HEK293 (cell line): Measurements from ENCODE around the gene PLAU.

Experiments used
- FEZF1 ChIP-seq: fragments of 450-650 bp; formaldehyde crosslinking; IDR thresholded peaks from 2 replicates; pipeline ENCODE4 v1.5.1; 2016; ENCODE audit warnings: missing biosample characterization, missing genetic modification characterization
- GLI2 ChIP-seq: fragments of 450-650 bp; formaldehyde crosslinking; IDR thresholded peaks from 2 replicates; pipeline ENCODE4; 2017; ENCODE audit warnings: missing biosample characterization, missing genetic modification characterization, low read depth, borderline replicate concordance
- GLIS1 ChIP-seq: fragments of 450-650 bp; formaldehyde crosslinking; IDR thresholded peaks from 2 replicates; pipeline ENCODE4 v1.5.1; 2016; ENCODE audit warnings: missing biosample characterization, missing genetic modification characterization
- HOXC10 ChIP-seq: sonication (generic); formaldehyde crosslinking; IDR thresholded peaks from 2 replicates; pipeline ENCODE4 v1.8.1; 2023; ENCODE audit warnings: mild to moderate bottlenecking, missing genetic modification reagents
- IKZF3 ChIP-seq: fragments of 450-650 bp; IDR thresholded peaks from 2 replicates; pipeline ENCODE4 v1.5.0; 2018; ENCODE audit warnings: missing biosample characterization, mild to moderate bottlenecking, missing genetic modification characterization, moderate library complexity
- SALL2 ChIP-seq: fragments of 450-650 bp; formaldehyde crosslinking; IDR thresholded peaks from 2 replicates; pipeline ENCODE4 v1.5.0; 2017; ENCODE audit warnings: missing biosample characterization, mild to moderate bottlenecking, missing genetic modification characterization, borderline replicate concordance
- SETDB1 ChIP-seq: IDR thresholded peaks from one replicate; pipeline ENCODE4 v1.6.1; 2017; ENCODE audit warnings: mild to moderate bottlenecking, low read length, moderate library complexity, mixed read lengths; ENCODE audit not compliant: insufficient read length
- SP3 ChIP-seq: fragments of 450-650 bp; formaldehyde crosslinking; IDR thresholded peaks from 2 replicates; pipeline ENCODE4 v1.5.1; 2016; ENCODE audit warnings: missing biosample characterization, missing genetic modification characterization
- ZBTB7A ChIP-seq: fragments of 450-650 bp; formaldehyde crosslinking; IDR thresholded peaks from 2 replicates; pipeline ENCODE4 v1.5.1; 2016; ENCODE audit warnings: low read depth, missing biosample characterization, missing genetic modification characterization
- ZFP37 ChIP-seq: fragments of 450-650 bp; formaldehyde crosslinking; IDR thresholded peaks from 2 replicates; pipeline ENCODE4 v1.5.1; 2016; ENCODE audit warnings: missing biosample characterization, missing genetic modification characterization
- ZFP41 ChIP-seq: fragments of 450-650 bp; formaldehyde crosslinking; IDR thresholded peaks from 2 replicates; pipeline ENCODE4 v1.5.1; 2016; ENCODE audit warnings: missing biosample characterization, missing genetic modification characterization, borderline replicate concordance
- ZFP69B ChIP-seq: fragments of 450-650 bp; formaldehyde crosslinking; IDR thresholded peaks from 2 replicates; pipeline ENCODE4 v1.5.1; 2016; ENCODE audit warnings: missing biosample characterization, missing genetic modification characterization
- ZIC2 ChIP-seq: fragments of 450-650 bp; formaldehyde crosslinking; IDR thresholded peaks from 2 replicates; pipeline ENCODE4 v1.5.1; 2016; ENCODE audit warnings: missing biosample characterization, missing genetic modification characterization
- ZNF114 ChIP-seq: fragments of 450-650 bp; formaldehyde crosslinking; IDR thresholded peaks from 2 replicates; pipeline ENCODE4 v1.5.0; 2017; ENCODE audit warnings: missing biosample characterization, missing genetic modification characterization
- ZNF133 ChIP-seq: fragments of 450-650 bp; formaldehyde crosslinking; IDR thresholded peaks from 2 replicates; pipeline ENCODE4 v1.5.1; 2016; ENCODE audit warnings: missing biosample characterization, missing genetic modification characterization
- ZNF184 ChIP-seq: fragments of 450-650 bp; IDR thresholded peaks from 2 replicates; pipeline ENCODE4 v1.5.1; 2018; ENCODE audit warnings: missing biosample characterization, mild to moderate bottlenecking, missing genetic modification characterization
- ZNF2 ChIP-seq: fragments of 450-650 bp; formaldehyde crosslinking; IDR thresholded peaks from 2 replicates; pipeline ENCODE4 v1.5.1; 2016; ENCODE audit warnings: missing biosample characterization, missing genetic modification characterization
- ZNF214 ChIP-seq: fragments of 450-650 bp; formaldehyde crosslinking; IDR thresholded peaks from 2 replicates; pipeline ENCODE4 v1.5.1; 2017; ENCODE audit warnings: missing biosample characterization, mild to moderate bottlenecking, missing genetic modification characterization, borderline replicate concordance
- ZNF221 ChIP-seq: fragments of 450-650 bp; formaldehyde crosslinking; IDR thresholded peaks from 2 replicates; pipeline ENCODE4 v1.5.1; 2017; ENCODE audit warnings: missing biosample characterization, missing genetic modification characterization, borderline replicate concordance
- ZNF23 ChIP-seq: fragments of 450-650 bp; formaldehyde crosslinking; IDR thresholded peaks from 2 replicates; pipeline ENCODE4 v1.5.1; 2016; ENCODE audit warnings: missing biosample characterization, missing genetic modification characterization, borderline replicate concordance
- ZNF423 ChIP-seq: fragments of 450-650 bp; formaldehyde crosslinking; IDR thresholded peaks from 2 replicates; pipeline ENCODE4 v1.5.1; 2016; ENCODE audit warnings: missing biosample characterization, missing genetic modification characterization
- ZNF558 ChIP-seq: fragments of 450-650 bp; formaldehyde crosslinking; IDR thresholded peaks from 2 replicates; pipeline ENCODE4 v1.5.1; 2016; ENCODE audit warnings: missing biosample characterization, missing genetic modification characterization
- ZNF571 ChIP-seq: fragments of 450-650 bp; formaldehyde crosslinking; IDR thresholded peaks from 2 replicates; pipeline ENCODE4 v1.5.0; 2017; ENCODE audit warnings: missing biosample characterization, missing genetic modification characterization
- ZNF596 ChIP-seq: fragments of 450-650 bp; IDR thresholded peaks from 2 replicates; pipeline ENCODE4 v1.5.0; 2018; ENCODE audit warnings: missing biosample characterization, mild to moderate bottlenecking, missing genetic modification characterization, moderate library complexity
- ZNF654 ChIP-seq: fragments of 450-650 bp; formaldehyde crosslinking; IDR thresholded peaks from 2 replicates; pipeline ENCODE4 v1.5.1; 2016; ENCODE audit warnings: low read depth, missing biosample characterization, missing genetic modification characterization
- ZNF658 ChIP-seq: fragments of 450-650 bp; formaldehyde crosslinking; IDR thresholded peaks from 2 replicates; pipeline ENCODE4; 2016; ENCODE audit warnings: missing biosample characterization, missing genetic modification characterization
- ZNF660 ChIP-seq: fragments of 450-650 bp; IDR thresholded peaks from 2 replicates; pipeline ENCODE4 v1.5.1; 2018; ENCODE audit warnings: missing biosample characterization, mild to moderate bottlenecking, missing genetic modification characterization
- ZNF664 ChIP-seq: fragments of 450-650 bp; formaldehyde crosslinking; IDR thresholded peaks from 2 replicates; pipeline ENCODE4 v1.5.1; 2016; ENCODE audit warnings: missing biosample characterization, missing genetic modification characterization
- ZSCAN16 ChIP-seq: fragments of 450-650 bp; formaldehyde crosslinking; IDR thresholded peaks from 2 replicates; pipeline ENCODE4 v1.5.1; 2016; ENCODE audit warnings: missing biosample characterization, missing genetic modification characterization
- ZSCAN23 ChIP-seq: fragments of 450-650 bp; formaldehyde crosslinking; IDR thresholded peaks from 2 replicates; pipeline ENCODE4 v1.5.1; 2016; ENCODE audit warnings: missing biosample characterization, missing genetic modification characterization
- TF ChIP-seq, protein P1 (sequence below): fragments of 450-650 bp; formaldehyde crosslinking; IDR thresholded peaks from 2 replicates; pipeline ENCODE4 v1.5.1; 2016; ENCODE audit warnings: missing biosample characterization, missing genetic modification characterization, borderline replicate concordance
- TF ChIP-seq, protein P2 (sequence below): fragments of 450-650 bp; formaldehyde crosslinking; conservative IDR thresholded peaks from 2 replicates; pipeline ENCODE4 v1.5.1; 2016; ENCODE audit warnings: low read depth, missing biosample characterization, missing genetic modification characterization
- TF ChIP-seq, protein P3 (sequence below): fragments of 450-650 bp; formaldehyde crosslinking; IDR thresholded peaks from 2 replicates; pipeline ENCODE4 v1.5.1; 2016; ENCODE audit warnings: missing biosample characterization, missing genetic modification characterization

PLAU gene

DNA sequence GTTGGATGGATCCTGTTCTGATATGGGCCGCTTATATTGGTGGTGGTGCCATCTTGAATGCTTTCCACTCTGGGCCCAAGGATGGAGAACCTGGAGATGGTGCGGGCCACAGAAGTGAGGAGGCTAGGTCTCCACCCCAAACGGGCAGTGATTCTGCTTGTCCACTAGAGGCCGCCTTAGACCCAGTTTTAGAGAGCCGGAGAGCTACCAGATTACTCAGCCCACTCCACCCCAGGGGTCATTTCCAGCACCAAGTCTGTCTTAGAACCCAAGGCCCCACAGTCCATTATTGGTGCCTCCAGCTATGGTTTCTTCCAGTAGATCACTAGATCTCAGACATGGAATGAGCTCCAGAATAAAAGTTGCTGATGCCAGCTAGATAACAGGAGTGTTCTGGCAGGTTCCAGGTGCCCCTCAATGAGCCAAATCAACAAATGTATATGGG, 24.8 kb upstream of the PLAU start (continued):
- TF ChIP-seq ZNF658 (tag by site-specific recombination) (no peak), SP3 (tag by site-specific recombination) (no peak), ZNF596 (tag by site-specific recombination) (no peak), ZFP69B (tag by site-specific recombination) (no peak), ZSCAN16 (tag by site-specific recombination) (no peak), ZNF184 (tag by site-specific recombination) (no peak), ZNF2 (tag by site-specific recombination) (peak; percentile 75; the same call in 1 of the 2 replicates), GLI2 (no peak), ZFP37 (tag by site-specific recombination) (0 out of 2 replicates have a peak, but pooled peaks have one; percentile 26), ZNF571 (no peak), HOXC10 (CRISPR knock-in tag) (no peak), SETDB1 (no peak), ZNF660 (tag by site-specific recombination) (peak; percentile 85), ZNF423 (tag by site-specific recombination) (no peak), GLIS1 (peak; percentile 50; the same call in 1 of the 2 replicates), ZNF114 (tag by site-specific recombination) (no peak), ZNF558 (0 out of 2 replicates have a peak, but pooled peaks have one; percentile 13), ZNF654 (tag by site-specific recombination) (peak; percentile 99), FEZF1 (tag by site-specific recombination) (no peak), ZNF221 (tag by site-specific recombination) (no peak), ZBTB7A (tag by site-specific recombination) (no peak), ZNF214 (tag by site-specific recombination) (peak; percentile 7; the same call in 1 of the 2 replicates), ZSCAN23 (tag by site-specific recombination) (no peak), ZNF23 (tag by site-specific recombination) (no peak), ZNF664 (no peak), SALL2 (no peak), ZNF133 (tag by site-specific recombination) (no peak), ZIC2 (tag by site-specific recombination) (peak; percentile 59), IKZF3 (tag by site-specific recombination) (no peak), ZFP41 (tag by site-specific recombination) (no peak)
- TF ChIP-seq, protein P1, sequence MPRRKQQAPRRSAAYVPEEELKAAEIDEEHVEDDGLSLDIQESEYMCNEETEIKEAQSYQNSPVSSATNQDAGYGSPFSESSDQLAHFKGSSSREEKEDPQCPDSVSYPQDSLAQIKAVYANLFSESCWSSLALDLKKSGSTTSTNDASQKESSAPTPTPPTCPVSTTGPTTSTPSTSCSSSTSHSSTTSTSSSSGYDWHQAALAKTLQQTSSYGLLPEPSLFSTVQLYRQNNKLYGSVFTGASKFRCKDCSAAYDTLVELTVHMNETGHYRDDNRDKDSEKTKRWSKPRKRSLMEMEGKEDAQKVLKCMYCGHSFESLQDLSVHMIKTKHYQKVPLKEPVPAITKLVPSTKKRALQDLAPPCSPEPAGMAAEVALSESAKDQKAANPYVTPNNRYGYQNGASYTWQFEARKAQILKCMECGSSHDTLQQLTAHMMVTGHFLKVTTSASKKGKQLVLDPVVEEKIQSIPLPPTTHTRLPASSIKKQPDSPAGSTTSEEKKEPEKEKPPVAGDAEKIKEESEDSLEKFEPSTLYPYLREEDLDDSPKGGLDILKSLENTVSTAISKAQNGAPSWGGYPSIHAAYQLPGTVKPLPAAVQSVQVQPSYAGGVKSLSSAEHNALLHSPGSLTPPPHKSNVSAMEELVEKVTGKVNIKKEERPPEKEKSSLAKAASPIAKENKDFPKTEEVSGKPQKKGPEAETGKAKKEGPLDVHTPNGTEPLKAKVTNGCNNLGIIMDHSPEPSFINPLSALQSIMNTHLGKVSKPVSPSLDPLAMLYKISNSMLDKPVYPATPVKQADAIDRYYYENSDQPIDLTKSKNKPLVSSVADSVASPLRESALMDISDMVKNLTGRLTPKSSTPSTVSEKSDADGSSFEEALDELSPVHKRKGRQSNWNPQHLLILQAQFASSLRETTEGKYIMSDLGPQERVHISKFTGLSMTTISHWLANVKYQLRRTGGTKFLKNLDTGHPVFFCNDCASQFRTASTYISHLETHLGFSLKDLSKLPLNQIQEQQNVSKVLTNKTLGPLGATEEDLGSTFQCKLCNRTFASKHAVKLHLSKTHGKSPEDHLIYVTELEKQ (tag by site-specific recombination) = no peak
- TF ChIP-seq, protein P2, sequence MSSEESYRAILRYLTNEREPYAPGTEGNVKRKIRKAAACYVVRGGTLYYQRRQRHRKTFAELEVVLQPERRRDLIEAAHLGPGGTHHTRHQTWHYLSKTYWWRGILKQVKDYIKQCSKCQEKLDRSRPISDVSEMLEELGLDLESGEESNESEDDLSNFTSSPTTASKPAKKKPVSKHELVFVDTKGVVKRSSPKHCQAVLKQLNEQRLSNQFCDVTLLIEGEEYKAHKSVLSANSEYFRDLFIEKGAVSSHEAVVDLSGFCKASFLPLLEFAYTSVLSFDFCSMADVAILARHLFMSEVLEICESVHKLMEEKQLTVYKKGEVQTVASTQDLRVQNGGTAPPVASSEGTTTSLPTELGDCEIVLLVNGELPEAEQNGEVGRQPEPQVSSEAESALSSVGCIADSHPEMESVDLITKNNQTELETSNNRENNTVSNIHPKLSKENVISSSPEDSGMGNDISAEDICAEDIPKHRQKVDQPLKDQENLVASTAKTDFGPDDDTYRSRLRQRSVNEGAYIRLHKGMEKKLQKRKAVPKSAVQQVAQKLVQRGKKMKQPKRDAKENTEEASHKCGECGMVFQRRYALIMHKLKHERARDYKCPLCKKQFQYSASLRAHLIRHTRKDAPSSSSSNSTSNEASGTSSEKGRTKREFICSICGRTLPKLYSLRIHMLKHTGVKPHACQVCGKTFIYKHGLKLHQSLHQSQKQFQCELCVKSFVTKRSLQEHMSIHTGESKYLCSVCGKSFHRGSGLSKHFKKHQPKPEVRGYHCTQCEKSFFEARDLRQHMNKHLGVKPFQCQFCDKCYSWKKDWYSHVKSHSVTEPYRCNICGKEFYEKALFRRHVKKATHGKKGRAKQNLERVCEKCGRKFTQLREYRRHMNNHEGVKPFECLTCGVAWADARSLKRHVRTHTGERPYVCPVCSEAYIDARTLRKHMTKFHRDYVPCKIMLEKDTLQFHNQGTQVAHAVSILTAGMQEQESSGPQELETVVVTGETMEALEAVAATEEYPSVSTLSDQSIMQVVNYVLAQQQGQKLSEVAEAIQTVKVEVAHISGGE (tag by site-specific recombination) = no peak
- TF ChIP-seq, protein P3, sequence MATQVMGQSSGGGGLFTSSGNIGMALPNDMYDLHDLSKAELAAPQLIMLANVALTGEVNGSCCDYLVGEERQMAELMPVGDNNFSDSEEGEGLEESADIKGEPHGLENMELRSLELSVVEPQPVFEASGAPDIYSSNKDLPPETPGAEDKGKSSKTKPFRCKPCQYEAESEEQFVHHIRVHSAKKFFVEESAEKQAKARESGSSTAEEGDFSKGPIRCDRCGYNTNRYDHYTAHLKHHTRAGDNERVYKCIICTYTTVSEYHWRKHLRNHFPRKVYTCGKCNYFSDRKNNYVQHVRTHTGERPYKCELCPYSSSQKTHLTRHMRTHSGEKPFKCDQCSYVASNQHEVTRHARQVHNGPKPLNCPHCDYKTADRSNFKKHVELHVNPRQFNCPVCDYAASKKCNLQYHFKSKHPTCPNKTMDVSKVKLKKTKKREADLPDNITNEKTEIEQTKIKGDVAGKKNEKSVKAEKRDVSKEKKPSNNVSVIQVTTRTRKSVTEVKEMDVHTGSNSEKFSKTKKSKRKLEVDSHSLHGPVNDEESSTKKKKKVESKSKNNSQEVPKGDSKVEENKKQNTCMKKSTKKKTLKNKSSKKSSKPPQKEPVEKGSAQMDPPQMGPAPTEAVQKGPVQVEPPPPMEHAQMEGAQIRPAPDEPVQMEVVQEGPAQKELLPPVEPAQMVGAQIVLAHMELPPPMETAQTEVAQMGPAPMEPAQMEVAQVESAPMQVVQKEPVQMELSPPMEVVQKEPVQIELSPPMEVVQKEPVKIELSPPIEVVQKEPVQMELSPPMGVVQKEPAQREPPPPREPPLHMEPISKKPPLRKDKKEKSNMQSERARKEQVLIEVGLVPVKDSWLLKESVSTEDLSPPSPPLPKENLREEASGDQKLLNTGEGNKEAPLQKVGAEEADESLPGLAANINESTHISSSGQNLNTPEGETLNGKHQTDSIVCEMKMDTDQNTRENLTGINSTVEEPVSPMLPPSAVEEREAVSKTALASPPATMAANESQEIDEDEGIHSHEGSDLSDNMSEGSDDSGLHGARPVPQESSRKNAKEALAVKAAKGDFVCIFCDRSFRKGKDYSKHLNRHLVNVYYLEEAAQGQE (tag by site-specific recombination) = no peak
